Naive thymus-derived CD4-positive, alpha-beta T cell (primary cell): ENCODE measurements around the gene IL1RL1. TPM values are rescaled to one million over a fixed set of nuclear protein-coding genes. Genes with fewer than 3 reads are reported as not detected.

Source experiments
- ATAC-seq: fragments of 150-1000 bp; cut with Tn5 transposase; 2 replicates; pipeline ENCODE4 v1.10.0; 2021; ENCODE audit warnings: mild to moderate bottlenecking, moderate library complexity
- CTCF ChIA-PET: fragments of 350-600 bp; sonication (Branson Sonifier 250); formaldehyde crosslinking; loops from one replicate; lab custom pipeline; 2021; ENCODE audit warnings: antibody characterized with exemption; lab: Charles Lee
- POLR2A ChIA-PET: fragments of 350-600 bp; sonication (Branson Sonifier 250); formaldehyde crosslinking; loops from one replicate; lab custom pipeline; 2021; ENCODE audit warnings: antibody characterized with exemption, inconsistent platforms; lab: Charles Lee
- DNase-seq, 9 donors: peaks; one replicate each; pipeline versions ENCODE4 v3.0.0 to v3.0.0-alpha.2; 2020 to 2022; ENCODE audit warnings: mixed read lengths in 1 of 9
- H3K27ac ChIP-seq: one replicate; pipeline ENCODE4 v1.7.0; 2013; ENCODE audit warnings: mild to moderate bottlenecking, low read depth, low read length, moderate library complexity
- H3K27me3 ChIP-seq, 2 donors: one replicate each; pipeline ENCODE4 v1.7.0; 2013; ENCODE audit warnings: low read length in 2 of 2, mild to moderate bottlenecking in 2 of 2, moderate library complexity in 2 of 2; ENCODE audit not compliant: control insufficient read depth in 2 of 2, insufficient read depth in 2 of 2
- H3K36me3 ChIP-seq, 3 experiments: 1 replicate in 2 of 3; 2 replicates in 1 of 3; pipeline ENCODE4 v1.7.0; 2013; ENCODE audit warnings: low read length in 3 of 3, mild to moderate bottlenecking in 3 of 3, moderate library complexity in 1 of 3; ENCODE audit not compliant: insufficient read depth in 3 of 3, control insufficient read depth in 2 of 3
- H3K4me1 ChIP-seq, 2 donors: one replicate each; pipeline ENCODE4 v1.7.0; 2013; ENCODE audit warnings: low read length in 2 of 2, mild to moderate bottlenecking in 2 of 2, moderate library complexity in 1 of 2; ENCODE audit not compliant: control insufficient read depth in 2 of 2, insufficient read depth in 2 of 2
- H3K4me3 ChIP-seq: 2 replicates; pipeline ENCODE4 v1.7.0; 2013; ENCODE audit warnings: mild to moderate bottlenecking, low read length
- H3K9me3 ChIP-seq, 3 experiments: 1 replicate in 2 of 3; 2 replicates in 1 of 3; pipeline ENCODE4 v1.7.0; 2013; ENCODE audit warnings: low read length in 3 of 3; ENCODE audit not compliant: control insufficient read depth in 2 of 3
- H3K27ac Mint-ChIP-seq, 9 donors: one replicate each; pipeline ENCODE4 v1.8.0; 2020 to 2022; ENCODE audit warnings: mixed read lengths in 9 of 9, mild to moderate bottlenecking in 8 of 9, moderate library complexity in 5 of 9, inconsistent platforms in 2 of 9
- H3K27me3 Mint-ChIP-seq, 5 donors: one replicate each; pipeline ENCODE4 v1.8.0; 2021 to 2022; ENCODE audit warnings: mixed read lengths in 5 of 5, mild to moderate bottlenecking in 1 of 5
- H3K36me3 Mint-ChIP-seq, 5 donors: one replicate each; pipeline ENCODE4 v1.8.0; 2020 to 2022; ENCODE audit warnings: mixed read lengths in 5 of 5, mild to moderate bottlenecking in 3 of 5, inconsistent platforms in 1 of 5
- H3K4me1 Mint-ChIP-seq, 7 donors: one replicate each; pipeline ENCODE4 v1.8.0; 2020 to 2022; ENCODE audit warnings: mixed read lengths in 7 of 7, mild to moderate bottlenecking in 3 of 7, inconsistent platforms in 1 of 7
- H3K4me3 Mint-ChIP-seq, 10 donors: one replicate each; pipeline ENCODE4 v1.8.0; 2020 to 2022; ENCODE audit warnings: mild to moderate bottlenecking in 10 of 10, mixed read lengths in 10 of 10, moderate library complexity in 6 of 10, inconsistent platforms in 2 of 10
- H3K9me3 Mint-ChIP-seq, 11 donors: one replicate each; pipeline ENCODE4 v1.8.0; 2020 to 2022; ENCODE audit warnings: mixed read lengths in 11 of 11, mild to moderate bottlenecking in 4 of 11, inconsistent platforms in 1 of 11, moderate library complexity in 1 of 11
- intact Hi-C, 2 donors: fragments of 100-400 bp; cut with micrococcal nuclease; formaldehyde crosslinking; loops; one replicate each; pipeline ENCODE4 v1.15.1; 2023
- polyA plus RNA-seq, 2 donors: library from polyadenylated mRNA; unstranded; fragments of 300-500 nt; fragmentation: Illumina TruSeq; gene quantifications; one replicate each; pipeline ENCODE4 v1.2.3, GENCODE V29; 2021
- total RNA-seq, 6 experiments: library from RNA in 5 of 6; stranded (reverse) in 5 of 6; gene quantifications; 1 replicate in 5 of 6; 2 replicates in 1 of 6; pipeline ENCODE4 v1.2.3 and lab custom pipeline; 2021 to 2026

Gene IL1RL1
- total RNA-seq (1 to 10 TPM in 2 of 5 experiments, under 1 TPM in 1, not detected in 2; 0.48 to 7.9 (median 4.9) TPM), polyA plus RNA-seq (not detected), total RNA-seq (lab: John Stamatoyannopoulos, UW) (not detected)

- Histone ChIP-seq H3K4me1 (no peaks in the 10 kb centered on the region), H3K27me3 (peaks cover 0 to 3% of the 10 kb centered on the region in 2 donors), H3K27ac (no peak within 1 kb of the TSS), H3K36me3 (no peaks in the 10 kb centered on the region), H3K4me3 (no peak within 1 kb of the TSS), H3K9me3 (no peaks in the 10 kb centered on the region)
- intact Hi-C loops = no loop called here
- CTCF ChIA-PET = no interaction called here
- Mint-ChIP-seq H3K9me3 (peaks cover 0 to 3% (median 0%) of the 10 kb centered on the region in 11 donors), H3K4me3 (no peak within 1 kb of the TSS), H3K36me3 (peaks cover 0 to 4% (median 0%) of the 10 kb centered on the region in 5 donors), H3K4me1 (peaks cover 0 to 20% (median 0%) of the 10 kb centered on the region in 7 donors), H3K27ac (peak within 1 kb of the TSS in 1 of 9 donors; percentile 39), H3K27me3 (peaks cover 0 to 16% (median 0%) of the 10 kb centered on the region in 5 donors)
- ATAC-seq (peak; percentile 57), DNase-seq (no peak)
- POLR2A ChIA-PET = no interaction called here
Measured at GRCh38 chr2:102310964-102311640, at the start of gene IL1RL1. Gene IL1RL1, plus strand, starts transcription at chr2:102311563. Its CDS starts 26,702 bp downstream, at chr2:102338265.

- intact Hi-C loops = no loop called here
- peaks cover 0 to 14% (median 0%) of the 10 kb centered on the region in 11 donors for H3K9me3 Mint-ChIP-seq
- DNase-seq (no peak), ATAC-seq (peak; percentile 59)
- Histone ChIP-seq H3K27ac (no peak overlapping the region), H3K9me3 (no peaks in the 10 kb centered on the region), H3K36me3 (no peaks in the 10 kb centered on the region), H3K27me3 (no peaks in the 10 kb centered on the region), H3K4me1 (peaks cover 0 to 29% of the 10 kb centered on the region in 2 donors), H3K4me3 (no peak overlapping the region)
- no peak overlapping the region for H3K4me3 Mint-ChIP-seq
- no peak overlapping the region for H3K27ac Mint-ChIP-seq
- ChIA-PET POLR2A (no interaction called here), CTCF (interaction anchor here (1.3 kb wide), 1 partner anchor 11 kb away, joined by 6 read pairs; no protein-coding TSS in a partner anchor)
- H3K4me1 Mint-ChIP-seq = peaks cover 0 to 28% (median 11%) of the 10 kb centered on the region in 7 donors
- peaks cover 0 to 27% (median 0%) of the 10 kb centered on the region in 5 donors for H3K36me3 Mint-ChIP-seq
- no peaks in the 10 kb centered on the region for H3K27me3 Mint-ChIP-seq
Measured at GRCh38 chr2:102262216-102263129, 48.9 kb upstream of the IL1RL1 start.

GRCh38 chr2:102264952-102265351 lies 46.4 kb upstream of the IL1RL1 start:
- no peak overlapping the region for H3K4me3 ChIP-seq
- ChIA-PET POLR2A (no interaction called here), CTCF (no interaction called here)
- H3K27me3 Mint-ChIP-seq = peaks cover 0 to 4% (median 0%) of the 10 kb centered on the region in 5 donors
- no peaks in the 10 kb centered on the region for H3K9me3 ChIP-seq
- no peak overlapping the region for H3K27ac Mint-ChIP-seq
- H3K36me3 Mint-ChIP-seq = peaks cover 0 to 16% (median 0%) of the 10 kb centered on the region in 5 donors
- H3K27me3 ChIP-seq = no peaks in the 10 kb centered on the region
- intact Hi-C loops = no loop called here
- peaks cover 0 to 8% of the 10 kb centered on the region in 2 donors for H3K4me1 ChIP-seq
- DNase-seq (no peak), ATAC-seq (no peak)
- no peaks in the 10 kb centered on the region for H3K36me3 ChIP-seq
- H3K27ac ChIP-seq = no peak overlapping the region
- H3K9me3 Mint-ChIP-seq = peaks cover 0 to 8% (median 0%) of the 10 kb centered on the region in 11 donors
- no peak overlapping the region for H3K4me3 Mint-ChIP-seq
- peaks cover 0 to 15% (median 0%) of the 10 kb centered on the region in 7 donors for H3K4me1 Mint-ChIP-seq

- POLR2A ChIA-PET = no interaction called here
- intact Hi-C loops = no loop called here
- CTCF ChIA-PET = no interaction called here
Measured at GRCh38 chr2:102266204-102266603, 45.2 kb upstream of the IL1RL1 start.

GRCh38 chr2:102267774-102268173 lies 43.6 kb upstream of the IL1RL1 start:
- Mint-ChIP-seq H3K9me3 (peaks cover 0 to 9% (median 0%) of the 10 kb centered on the region in 11 donors), H3K36me3 (peaks cover 0 to 24% (median 0%) of the 10 kb centered on the region in 5 donors), H3K27me3 (peaks cover 0 to 22% (median 0%) of the 10 kb centered on the region in 5 donors), H3K27ac (no peak overlapping the region), H3K4me1 (peaks cover 7 to 36% (median 8%) of the 10 kb centered on the region in 7 donors), H3K4me3 (no peak overlapping the region)
- Histone ChIP-seq H3K4me3 (no peak overlapping the region), H3K27me3 (no peaks in the 10 kb centered on the region), H3K4me1 (no peaks in the 10 kb centered on the region), H3K27ac (no peak overlapping the region), H3K36me3 (no peaks in the 10 kb centered on the region), H3K9me3 (no peaks in the 10 kb centered on the region)
- ChIA-PET CTCF (no interaction called here), POLR2A (no interaction called here)
- DNase-seq = no peak
- intact Hi-C loops = no loop called here
- no peak for ATAC-seq

More at GRCh38 chr2:102266204-102266603, 45.2 kb upstream of the IL1RL1 start:
- H3K4me3 Mint-ChIP-seq = no peak overlapping the region
- no peaks in the 10 kb centered on the region for H3K36me3 ChIP-seq
- H3K9me3 ChIP-seq = no peaks in the 10 kb centered on the region
- H3K9me3 Mint-ChIP-seq = peaks cover 0 to 11% (median 0%) of the 10 kb centered on the region in 11 donors
- peaks cover 0 to 15% (median 0%) of the 10 kb centered on the region in 5 donors for H3K27me3 Mint-ChIP-seq
- no peak for DNase-seq
- ATAC-seq = no peak
- no peak overlapping the region for H3K27ac Mint-ChIP-seq
- H3K27me3 ChIP-seq = no peaks in the 10 kb centered on the region
- peaks cover 0 to 25% (median 0%) of the 10 kb centered on the region in 7 donors for H3K4me1 Mint-ChIP-seq
- no peak overlapping the region for H3K4me3 ChIP-seq
- H3K4me1 ChIP-seq = peaks cover 0 to 8% of the 10 kb centered on the region in 2 donors
- peaks cover 0 to 20% (median 0%) of the 10 kb centered on the region in 5 donors for H3K36me3 Mint-ChIP-seq
- H3K27ac ChIP-seq = no peak overlapping the region

GRCh38 chr2:102268510-102269199 lies 42.7 kb upstream of the IL1RL1 start:
- Histone ChIP-seq H3K27ac (no peak overlapping the region), H3K4me1 (no peaks in the 10 kb centered on the region), H3K36me3 (no peaks in the 10 kb centered on the region), H3K9me3 (no peaks in the 10 kb centered on the region), H3K27me3 (no peaks in the 10 kb centered on the region), H3K4me3 (no peak overlapping the region)
- DNase-seq (no peak), ATAC-seq (no peak)
- ChIA-PET CTCF (interaction anchor here (1.3 kb wide), 1 partner anchor 174 kb away, joined by 3 read pairs; no protein-coding TSS in a partner anchor), POLR2A (no interaction called here)
- intact Hi-C loops = no loop called here
- Mint-ChIP-seq H3K4me1 (peaks cover 7 to 37% (median 8%) of the 10 kb centered on the region in 7 donors), H3K36me3 (peaks cover 0 to 26% (median 0%) of the 10 kb centered on the region in 5 donors), H3K27ac (no peak overlapping the region), H3K9me3 (peaks cover 0 to 9% (median 0%) of the 10 kb centered on the region in 11 donors), H3K27me3 (peaks cover 0 to 22% (median 0%) of the 10 kb centered on the region in 5 donors), H3K4me3 (no peak overlapping the region)
